Panc1 (cell line): Measurements from ENCODE around the gene ZNF486.

Source experiments
- TF ChIP-seq, protein P1 (sequence below): fragments of 450-650 bp; IDR thresholded peaks from 2 replicates; pipeline ENCODE4 v1.5.1; 2017; ENCODE audit warnings: mild to moderate bottlenecking
- TF ChIP-seq, protein P2 (sequence below), 2 experiments: IDR thresholded peaks; 2 replicates each; pipeline ENCODE4 v1.6.1; 2011 to 2012; ENCODE audit warnings: low read depth in 2 of 2, control low read depth in 1 of 2, low read length in 1 of 2, mild to moderate bottlenecking in 1 of 2, moderate library complexity in 1 of 2; ENCODE audit not compliant: insufficient read depth in 1 of 2

DNA sequence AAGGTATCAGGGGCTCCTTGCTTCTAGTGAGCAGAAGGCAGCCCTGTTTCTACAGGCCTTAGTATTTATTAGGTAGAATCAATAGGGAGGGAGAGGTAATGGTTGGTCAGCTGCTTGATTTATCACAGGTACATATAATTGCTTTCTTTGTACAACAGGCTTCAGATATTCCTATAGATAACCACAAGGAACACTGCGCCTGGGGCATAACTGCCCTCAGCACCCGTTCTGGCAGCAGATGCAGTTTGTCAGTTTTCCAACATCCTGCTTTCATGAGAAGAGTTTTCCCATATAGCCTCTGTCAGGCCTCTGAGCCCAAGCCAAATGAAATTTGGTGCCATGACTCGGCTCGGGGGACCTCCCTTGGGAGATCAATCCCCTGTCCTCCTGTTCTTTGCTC, 12.4 kb upstream of the ZNF486 start:
- TF ChIP-seq, protein P1, sequence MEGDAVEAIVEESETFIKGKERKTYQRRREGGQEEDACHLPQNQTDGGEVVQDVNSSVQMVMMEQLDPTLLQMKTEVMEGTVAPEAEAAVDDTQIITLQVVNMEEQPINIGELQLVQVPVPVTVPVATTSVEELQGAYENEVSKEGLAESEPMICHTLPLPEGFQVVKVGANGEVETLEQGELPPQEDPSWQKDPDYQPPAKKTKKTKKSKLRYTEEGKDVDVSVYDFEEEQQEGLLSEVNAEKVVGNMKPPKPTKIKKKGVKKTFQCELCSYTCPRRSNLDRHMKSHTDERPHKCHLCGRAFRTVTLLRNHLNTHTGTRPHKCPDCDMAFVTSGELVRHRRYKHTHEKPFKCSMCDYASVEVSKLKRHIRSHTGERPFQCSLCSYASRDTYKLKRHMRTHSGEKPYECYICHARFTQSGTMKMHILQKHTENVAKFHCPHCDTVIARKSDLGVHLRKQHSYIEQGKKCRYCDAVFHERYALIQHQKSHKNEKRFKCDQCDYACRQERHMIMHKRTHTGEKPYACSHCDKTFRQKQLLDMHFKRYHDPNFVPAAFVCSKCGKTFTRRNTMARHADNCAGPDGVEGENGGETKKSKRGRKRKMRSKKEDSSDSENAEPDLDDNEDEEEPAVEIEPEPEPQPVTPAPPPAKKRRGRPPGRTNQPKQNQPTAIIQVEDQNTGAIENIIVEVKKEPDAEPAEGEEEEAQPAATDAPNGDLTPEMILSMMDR = no peak
- TF ChIP-seq, protein P2, sequence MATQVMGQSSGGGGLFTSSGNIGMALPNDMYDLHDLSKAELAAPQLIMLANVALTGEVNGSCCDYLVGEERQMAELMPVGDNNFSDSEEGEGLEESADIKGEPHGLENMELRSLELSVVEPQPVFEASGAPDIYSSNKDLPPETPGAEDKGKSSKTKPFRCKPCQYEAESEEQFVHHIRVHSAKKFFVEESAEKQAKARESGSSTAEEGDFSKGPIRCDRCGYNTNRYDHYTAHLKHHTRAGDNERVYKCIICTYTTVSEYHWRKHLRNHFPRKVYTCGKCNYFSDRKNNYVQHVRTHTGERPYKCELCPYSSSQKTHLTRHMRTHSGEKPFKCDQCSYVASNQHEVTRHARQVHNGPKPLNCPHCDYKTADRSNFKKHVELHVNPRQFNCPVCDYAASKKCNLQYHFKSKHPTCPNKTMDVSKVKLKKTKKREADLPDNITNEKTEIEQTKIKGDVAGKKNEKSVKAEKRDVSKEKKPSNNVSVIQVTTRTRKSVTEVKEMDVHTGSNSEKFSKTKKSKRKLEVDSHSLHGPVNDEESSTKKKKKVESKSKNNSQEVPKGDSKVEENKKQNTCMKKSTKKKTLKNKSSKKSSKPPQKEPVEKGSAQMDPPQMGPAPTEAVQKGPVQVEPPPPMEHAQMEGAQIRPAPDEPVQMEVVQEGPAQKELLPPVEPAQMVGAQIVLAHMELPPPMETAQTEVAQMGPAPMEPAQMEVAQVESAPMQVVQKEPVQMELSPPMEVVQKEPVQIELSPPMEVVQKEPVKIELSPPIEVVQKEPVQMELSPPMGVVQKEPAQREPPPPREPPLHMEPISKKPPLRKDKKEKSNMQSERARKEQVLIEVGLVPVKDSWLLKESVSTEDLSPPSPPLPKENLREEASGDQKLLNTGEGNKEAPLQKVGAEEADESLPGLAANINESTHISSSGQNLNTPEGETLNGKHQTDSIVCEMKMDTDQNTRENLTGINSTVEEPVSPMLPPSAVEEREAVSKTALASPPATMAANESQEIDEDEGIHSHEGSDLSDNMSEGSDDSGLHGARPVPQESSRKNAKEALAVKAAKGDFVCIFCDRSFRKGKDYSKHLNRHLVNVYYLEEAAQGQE (IDR thresholded peaks at IDR 0.05; ENCODE audit: insufficient read depth in 1 of 2, low read depth in 2 of 2, low read length in 1 of 2) = no peak
